Hepatocyte (in vitro differentiated cells): ENCODE measurements around the gene MMP28. TPM values are rescaled to one million over a fixed set of nuclear protein-coding genes. Genes with fewer than 3 reads are reported as not detected.
A peak's percentile ranks its signal among the peaks of the same experiment; 100 is the strongest.

ENCODE experiments used
- DNase-seq: peaks from one replicate; pipeline ENCODE4 v3.0.0-alpha.2; 2016; ENCODE audit warnings: low spot score
- H2AFZ ChIP-seq: fragments of 200-600 bp; sonication (generic); 2 replicates; pipeline ENCODE4 v1.6.0; 2016; ENCODE audit warnings: antibody characterized with exemption, mild to moderate bottlenecking
- H3K27ac ChIP-seq: fragments of 200-600 bp; sonication (generic); 2 replicates; pipeline ENCODE4 v1.5.1; 2016; ENCODE audit warnings: mild to moderate bottlenecking
- H3K27me3 ChIP-seq: fragments of 200-600 bp; sonication (generic); 2 replicates; pipeline ENCODE4 v1.6.1; 2016
- H3K36me3 ChIP-seq: fragments of 200-600 bp; sonication (generic); replicated peaks from 2 replicates; pipeline ENCODE4 v1.5.1; 2016; ENCODE audit warnings: low read depth; ENCODE audit not compliant: insufficient read depth
- H3K4me1 ChIP-seq: fragments of 200-600 bp; sonication (generic); 2 replicates; pipeline ENCODE4 v1.5.1; 2016; ENCODE audit warnings: mild to moderate bottlenecking, moderate library complexity; ENCODE audit not compliant: insufficient read depth
- H3K4me2 ChIP-seq: fragments of 200-600 bp; sonication (generic); 2 replicates; pipeline ENCODE4 v1.6.0; 2016
- H3K4me3 ChIP-seq: fragments of 200-600 bp; sonication (generic); 2 replicates; pipeline ENCODE4 v1.5.1; 2016; ENCODE audit warnings: mild to moderate bottlenecking
- H3K79me2 ChIP-seq: fragments of 200-600 bp; sonication (generic); 2 replicates; pipeline ENCODE4 v1.6.0; 2017; ENCODE audit warnings: mild to moderate bottlenecking
- H3K9me2 ChIP-seq: fragments of 200-600 bp; sonication (generic); replicated peaks from 2 replicates; pipeline ENCODE4 v1.6.0; 2017; ENCODE audit warnings: mild to moderate bottlenecking; ENCODE audit not compliant: insufficient read depth
- H3K9me3 ChIP-seq: fragments of 200-600 bp; sonication (generic); 2 replicates; pipeline ENCODE4 v1.5.1; 2016; ENCODE audit warnings: low read depth, mild to moderate bottlenecking
- H4K20me1 ChIP-seq: fragments of 200-600 bp; sonication (generic); 2 replicates; pipeline ENCODE4 v1.6.0; 2016; ENCODE audit warnings: mild to moderate bottlenecking; ENCODE audit not compliant: insufficient read depth, poor library complexity, severe bottlenecking
- CTCF ChIP-seq: fragments of 200-600 bp; sonication (generic); IDR thresholded peaks from 2 replicates; pipeline ENCODE4 v1.5.1; 2016; ENCODE audit warnings: antibody characterized with exemption, mild to moderate bottlenecking; ENCODE audit not compliant: poor library complexity
- EZH2 ChIP-seq: fragments of 200-600 bp; sonication (generic); IDR thresholded peaks from 2 replicates; pipeline ENCODE4 v1.6.1; 2016; ENCODE audit warnings: antibody characterized with exemption, mild to moderate bottlenecking, borderline replicate concordance
- EZH2phosphoT487 ChIP-seq: fragments of 200-600 bp; sonication (generic); IDR thresholded peaks from one replicate; pipeline ENCODE4 v1.6.1; 2018; ENCODE audit warnings: antibody characterized with exemption, mild to moderate bottlenecking, low read depth, moderate library complexity; ENCODE audit not compliant: unreplicated experiment, severe bottlenecking
- WGBS: methylation state at CpG from one replicate; pipeline ENCODE4 v1.1.6; 2016; ENCODE audit warnings: low lambda C conversion rate; ENCODE audit errors: missing lambda C conversion rate; 5-methylcytosine and 5-hydroxymethylcytosine counted together
- polyA plus RNA-seq: library from polyadenylated mRNA; unstranded; fragments of >200 nt; fragmentation: Nextera tagmentation; extraction: Ambion mirVana; gene quantifications from 2 replicates; pipeline ENCODE4 v1.2.1, GENCODE V29; 2016
- total RNA-seq: library from RNA; depleted of rRNA; stranded (reverse); fragments of >200 nt; gene quantifications from 2 replicates; pipeline ENCODE4 v1.2.3, GENCODE V29; 2014

MMP28 gene
- total and polyA plus RNA-seq, 2 experiments from 2014 or later = 12.0 to 18.0 TPM

DNA sequence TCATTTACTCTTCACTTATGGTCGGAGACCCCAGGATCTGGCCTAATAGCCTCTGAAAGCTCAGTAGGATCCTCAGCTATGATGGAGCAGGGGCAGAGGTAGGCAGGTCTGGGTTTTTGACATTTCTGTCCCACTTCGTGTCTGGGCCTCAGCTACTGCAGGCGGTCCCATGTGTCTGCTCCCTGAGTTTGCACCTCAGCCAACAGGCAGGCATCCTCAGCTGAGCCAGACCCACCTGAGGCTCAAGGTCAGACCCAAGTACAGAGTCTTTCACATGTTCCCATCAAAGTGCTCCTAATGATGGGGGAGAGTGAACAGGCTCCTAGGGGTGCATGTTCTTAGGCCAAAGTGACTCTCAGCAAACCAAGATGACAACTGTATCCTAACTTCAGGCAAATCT, 66.9 kb downstream of the MMP28 start:
- no peaks in the 10 kb centered on the region for H3K79me2 ChIP-seq
- H3K27me3 ChIP-seq = no peaks in the 10 kb centered on the region
- WGBS = 95% methylated on average over 3 of the region's 3 CpGs
- TF ChIP-seq EZH2 = no peak
- TF ChIP-seq EZH2phosphoT487 = no peak
- TF ChIP-seq CTCF = no peak
- peaks cover 30% of the 10 kb centered on the region for H3K4me1 ChIP-seq
- no peak overlapping the region for H2AFZ ChIP-seq
- H3K27ac ChIP-seq = no peak overlapping the region
- H3K36me3 ChIP-seq = no peaks in the 10 kb centered on the region
- no peaks in the 10 kb centered on the region for H3K9me2 ChIP-seq
- no peaks in the 10 kb centered on the region for H4K20me1 ChIP-seq
- H3K4me3 ChIP-seq = no peak overlapping the region
- DNase-seq = no peak
- H3K4me2 ChIP-seq = no peak overlapping the region
- H3K9me3 ChIP-seq = no peaks in the 10 kb centered on the region

GRCh38 chr17:35727635-35728034, 67.8 kb downstream of the MMP28 start:
- H3K4me2 ChIP-seq = no peak overlapping the region
- H3K27me3 ChIP-seq = no peaks in the 10 kb centered on the region
- H3K4me3 ChIP-seq = no peak overlapping the region
- H3K36me3 ChIP-seq = no peaks in the 10 kb centered on the region
- no peak overlapping the region for H2AFZ ChIP-seq
- H3K27ac ChIP-seq = peak overlapping the region; percentile 64
- H3K79me2 ChIP-seq = no peaks in the 10 kb centered on the region
- H3K4me1 ChIP-seq = peaks cover 30% of the 10 kb centered on the region
- no peak for TF ChIP-seq CTCF
- no peak for TF ChIP-seq EZH2phosphoT487
- TF ChIP-seq EZH2 = no peak
- no peaks in the 10 kb centered on the region for H4K20me1 ChIP-seq
- H3K9me2 ChIP-seq = no peaks in the 10 kb centered on the region
- no peak for DNase-seq
- H3K9me3 ChIP-seq = no peaks in the 10 kb centered on the region
- WGBS = 88% methylated on average over 5 of the region's 5 CpGs

- TF ChIP-seq EZH2phosphoT487 = no peak
- Histone ChIP-seq H3K4me1 (peaks cover 30% of the 10 kb centered on the region), H3K9me3 (no peaks in the 10 kb centered on the region), H2AFZ (no peak overlapping the region), H4K20me1 (no peaks in the 10 kb centered on the region), H3K4me2 (peak overlapping the region; percentile 28), H3K36me3 (no peaks in the 10 kb centered on the region), H3K79me2 (no peaks in the 10 kb centered on the region), H3K9me2 (no peaks in the 10 kb centered on the region), H3K27ac (peak overlapping the region; percentile 64), H3K27me3 (no peaks in the 10 kb centered on the region), H3K4me3 (no peak overlapping the region)
- no peak for DNase-seq
- WGBS = 70% methylated on average over 5 of the region's 5 CpGs
These were observed 68.4 kb downstream of the MMP28 start for GRCh38 chr17:35726953-35727460.

DNA sequence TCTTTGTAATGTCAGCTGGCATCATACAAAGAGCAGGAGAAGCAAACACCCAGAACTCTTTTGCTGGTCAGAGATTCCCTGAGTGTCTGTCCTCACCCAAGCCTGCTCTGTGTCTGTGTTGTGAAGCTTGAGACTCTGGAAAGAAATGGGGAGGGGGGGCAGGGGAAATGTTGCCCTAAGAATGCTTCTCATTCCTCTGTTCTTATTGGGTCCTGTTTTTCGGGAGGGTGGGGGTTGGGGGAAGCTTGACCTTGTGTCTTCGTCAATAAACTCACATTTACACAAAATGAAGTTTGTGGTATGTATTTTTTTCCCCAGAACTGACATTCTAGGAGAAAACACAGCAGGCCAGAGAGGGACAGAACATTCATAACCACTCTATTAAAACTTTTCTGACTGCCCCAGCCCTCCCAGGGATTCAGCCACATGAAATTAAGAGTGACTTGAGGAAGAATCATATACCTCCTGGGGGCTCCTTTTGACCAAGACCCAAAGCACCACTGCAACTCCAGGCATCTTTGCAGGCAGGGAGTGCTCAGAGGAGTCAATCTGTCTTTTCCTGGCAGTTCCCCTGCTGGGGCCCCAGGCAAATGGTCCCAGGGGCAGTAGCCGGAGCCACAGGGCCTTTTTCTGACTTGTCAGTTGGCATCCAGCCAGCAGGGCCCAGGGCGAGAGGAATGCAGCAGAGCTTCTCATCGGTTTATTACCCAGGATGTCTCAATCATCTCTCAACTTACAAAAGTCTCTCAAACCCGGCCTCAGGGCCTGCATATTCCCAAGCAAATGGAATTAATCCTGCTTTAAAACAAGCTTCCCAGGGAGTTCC, 69.1 kb downstream of the MMP28 start:
- Histone ChIP-seq H3K4me1 (peaks cover 30% of the 10 kb centered on the region), H3K4me3 (no peak overlapping the region), H3K27ac (peak overlapping the region; percentile 80), H4K20me1 (no peaks in the 10 kb centered on the region), H3K4me2 (peak overlapping the region; percentile 36), H3K9me3 (no peaks in the 10 kb centered on the region), H3K79me2 (no peaks in the 10 kb centered on the region), H2AFZ (no peak overlapping the region), H3K27me3 (no peaks in the 10 kb centered on the region), H3K9me2 (no peaks in the 10 kb centered on the region), H3K36me3 (no peaks in the 10 kb centered on the region)
- peak; percentile 86 for DNase-seq
- WGBS = 28% methylated on average over 6 of the region's 6 CpGs
- no peak for TF ChIP-seq EZH2
- TF ChIP-seq EZH2phosphoT487 = no peak
- no peak for TF ChIP-seq CTCF
